OCI-LY7 (cell line): ENCODE measurements around the gene IRF7. TPM values are rescaled to one million over a fixed set of nuclear protein-coding genes. Genes with fewer than 3 reads are reported as not detected.

ENCODE experiments used
- BruUV-seq: library from RNA; stranded (reverse); fragments of 400-500 nt; replicated peaks from 2 replicates; lab custom pipeline; 2021; lab: Mats Ljungman, UMichigan
- CTCF ChIA-PET: fragments of 300-600 bp; sonication (Branson Sonifier 250); formaldehyde crosslinking; loops from one replicate; lab custom pipeline; 2022; ENCODE audit warnings: antibody characterized with exemption; ENCODE audit not compliant: unreplicated experiment; lab: Charles Lee
- POLR2A ChIA-PET: fragments of 300-600 bp; sonication (Branson Sonifier 250); formaldehyde crosslinking; loops from one replicate; lab custom pipeline; 2022; ENCODE audit warnings: antibody characterized with exemption; lab: Charles Lee
- DNase-seq: peaks from one replicate; pipeline ENCODE4 v3.0.0-alpha.2; 2015; ENCODE audit warnings: low spot score
- H2AFZ ChIP-seq: fragments of 200-600 bp; sonication (generic), shearing (Covaris generic); 2 replicates; pipeline ENCODE4 v1.6.1; 2014; ENCODE audit warnings: mild to moderate bottlenecking, antibody characterized with exemption, low read length, moderate library complexity
- H3K27ac ChIP-seq: fragments of 200-600 bp; sonication (generic); 2 replicates; pipeline ENCODE4 v1.5.1; 2014; ENCODE audit warnings: mixed run types, low read depth, mild to moderate bottlenecking, moderate library complexity, low read length, inconsistent platforms; ENCODE audit not compliant: poor library complexity, severe bottlenecking
- H3K36me3 ChIP-seq: fragments of 200-600 bp; sonication (generic); 2 replicates; pipeline ENCODE4 v1.6.1; 2014; ENCODE audit warnings: mild to moderate bottlenecking, antibody characterized with exemption, low read length, moderate library complexity, mixed read lengths; ENCODE audit not compliant: insufficient read depth
- H3K4me1 ChIP-seq: fragments of 200-600 bp; sonication (generic); 2 replicates; pipeline ENCODE4 v1.5.1; 2014; ENCODE audit warnings: mild to moderate bottlenecking, low read length; ENCODE audit not compliant: insufficient read depth, poor library complexity, severe bottlenecking
- H3K4me2 ChIP-seq: fragments of 200-600 bp; sonication (generic); 2 replicates; pipeline ENCODE4 v1.6.1; 2014; ENCODE audit warnings: mild to moderate bottlenecking, low read length
- H3K4me3 ChIP-seq: fragments of 200-600 bp; sonication (generic); 2 replicates; pipeline ENCODE4 v1.5.1; 2014; ENCODE audit warnings: mild to moderate bottlenecking, low read depth, low read length; ENCODE audit not compliant: poor library complexity, severe bottlenecking
- H3K79me2 ChIP-seq: fragments of 200-600 bp; sonication (generic); 2 replicates; pipeline ENCODE4 v1.6.1; 2016; ENCODE audit warnings: low read depth, mild to moderate bottlenecking, low read length, moderate library complexity, mixed read lengths; ENCODE audit not compliant: insufficient read depth
- H3K9me2 ChIP-seq: fragments of 200-600 bp; sonication (generic); 2 replicates; pipeline ENCODE4 v1.6.1; 2016; ENCODE audit warnings: mild to moderate bottlenecking, low read length, mixed read lengths; ENCODE audit not compliant: insufficient read depth
- H3K9me3 ChIP-seq: fragments of 200-600 bp; sonication (generic); 2 replicates; pipeline ENCODE4 v1.6.1; 2014; ENCODE audit warnings: mild to moderate bottlenecking, mixed run types, low read length, mixed read lengths
- H4K20me1 ChIP-seq: fragments of 200-600 bp; sonication (generic); 2 replicates; pipeline ENCODE4 v1.6.1; 2014; ENCODE audit warnings: mild to moderate bottlenecking, antibody characterized with exemption, low read length, moderate library complexity, mixed read lengths; ENCODE audit not compliant: insufficient read depth
- EZH2phosphoT487 ChIP-seq: fragments of 200-600 bp; sonication (generic); IDR thresholded peaks from 2 replicates; pipeline ENCODE4 v1.6.1; 2018; ENCODE audit warnings: low read depth, borderline replicate concordance, mild to moderate bottlenecking, mixed run types, antibody characterized with exemption, low read length, moderate library complexity, mixed read lengths
- intact Hi-C: fragments of 100-400 bp; cut with micrococcal nuclease; formaldehyde crosslinking; loops from one replicate; pipeline ENCODE4 v1.10.0; 2022; ENCODE audit not compliant: unreplicated experiment
- total RNA-seq, 2 experiments: library from RNA; depleted of rRNA in 1 of 2; stranded (reverse); fragments of >200 nt in 1 of 2; shearing (Covaris generic) in 1 of 2; gene quantifications; 2 replicates each; pipeline ENCODE4 v1.2.3, GENCODE V29; 2014 to 2022
- TF ChIP-seq, protein P1 (sequence below): fragments of 200-600 bp; sonication (generic); conservative IDR thresholded peaks from 2 replicates; pipeline ENCODE4 v1.5.1; 2014; ENCODE audit warnings: mild to moderate bottlenecking, antibody characterized with exemption, low read length, moderate library complexity, mixed read lengths

IRF7 gene
- total RNA-seq, 2 experiments from 2014 or later, result 15.8 to 18.7 TPM

DNA sequence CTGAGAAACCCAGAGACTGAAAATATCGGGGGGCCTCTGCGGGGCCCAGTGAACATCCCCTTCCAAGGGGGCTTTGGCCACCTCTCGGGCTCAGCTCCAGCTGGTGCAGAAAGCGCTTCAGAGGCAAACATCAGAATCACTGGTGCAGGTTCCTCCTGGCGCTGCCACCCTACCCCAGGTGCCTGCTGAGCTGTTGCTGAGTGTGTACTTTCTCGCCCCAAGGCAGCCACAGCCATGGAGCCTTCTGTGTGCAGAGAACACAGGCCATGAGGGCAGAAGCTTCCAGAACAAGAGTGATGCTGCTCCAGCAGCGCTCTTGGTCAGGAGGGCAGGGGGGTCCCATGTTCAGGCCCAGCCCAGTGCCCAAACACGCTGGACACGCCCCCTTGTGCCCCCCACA, 27.6 kb upstream of the IRF7 start:
- no peak for DNase-seq
- Histone ChIP-seq H3K36me3 (peaks cover 44% of the 10 kb centered on the region; the same call in 1 of the 2 replicates), H3K4me1 (peaks cover 9% of the 10 kb centered on the region), H3K4me2 (no peak overlapping the region), H3K9me3 (no peaks in the 10 kb centered on the region), H2AFZ (no peak overlapping the region), H3K9me2 (no peaks in the 10 kb centered on the region), H3K4me3 (no peak overlapping the region), H4K20me1 (no peaks in the 10 kb centered on the region), H3K79me2 (no peaks in the 10 kb centered on the region), H3K27ac (no peak overlapping the region)
- no peak for TF ChIP-seq EZH2phosphoT487
- TF ChIP-seq, protein P1, sequence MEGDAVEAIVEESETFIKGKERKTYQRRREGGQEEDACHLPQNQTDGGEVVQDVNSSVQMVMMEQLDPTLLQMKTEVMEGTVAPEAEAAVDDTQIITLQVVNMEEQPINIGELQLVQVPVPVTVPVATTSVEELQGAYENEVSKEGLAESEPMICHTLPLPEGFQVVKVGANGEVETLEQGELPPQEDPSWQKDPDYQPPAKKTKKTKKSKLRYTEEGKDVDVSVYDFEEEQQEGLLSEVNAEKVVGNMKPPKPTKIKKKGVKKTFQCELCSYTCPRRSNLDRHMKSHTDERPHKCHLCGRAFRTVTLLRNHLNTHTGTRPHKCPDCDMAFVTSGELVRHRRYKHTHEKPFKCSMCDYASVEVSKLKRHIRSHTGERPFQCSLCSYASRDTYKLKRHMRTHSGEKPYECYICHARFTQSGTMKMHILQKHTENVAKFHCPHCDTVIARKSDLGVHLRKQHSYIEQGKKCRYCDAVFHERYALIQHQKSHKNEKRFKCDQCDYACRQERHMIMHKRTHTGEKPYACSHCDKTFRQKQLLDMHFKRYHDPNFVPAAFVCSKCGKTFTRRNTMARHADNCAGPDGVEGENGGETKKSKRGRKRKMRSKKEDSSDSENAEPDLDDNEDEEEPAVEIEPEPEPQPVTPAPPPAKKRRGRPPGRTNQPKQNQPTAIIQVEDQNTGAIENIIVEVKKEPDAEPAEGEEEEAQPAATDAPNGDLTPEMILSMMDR, result no peak
- CTCF ChIA-PET, result no interaction called here
- POLR2A ChIA-PET, result no interaction called here
- BruUV-seq, result no TSS peak
- intact Hi-C loops, result no loop called here

DNA sequence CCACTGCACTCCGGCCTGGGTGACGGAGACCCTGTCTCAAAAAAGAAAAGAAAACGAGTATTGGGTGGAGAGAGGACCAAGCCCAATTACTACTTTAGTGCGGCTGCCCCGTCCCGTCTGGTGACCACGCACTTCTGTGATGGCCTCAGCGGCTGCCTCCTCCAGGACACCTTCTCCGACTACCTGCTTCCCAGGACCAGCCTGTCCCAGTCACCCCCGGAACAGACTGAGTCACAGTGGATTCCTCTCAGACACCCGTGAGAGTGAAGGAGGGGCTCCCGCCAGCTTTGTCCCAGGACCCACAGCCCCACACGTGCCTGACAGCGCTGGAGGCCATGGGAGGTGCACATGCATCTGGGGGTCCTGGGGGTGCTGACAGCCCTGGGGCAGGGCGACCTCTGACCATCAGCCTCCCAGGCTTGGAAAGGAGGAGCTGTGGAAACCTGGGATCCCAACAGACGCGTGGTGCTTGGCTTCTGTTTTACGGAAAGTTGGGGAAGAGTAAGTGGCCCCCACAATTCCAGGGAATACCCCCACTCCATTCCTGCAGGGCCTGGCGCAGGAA, 26.1 kb upstream of the IRF7 start:
- H3K27ac ChIP-seq, result no peak overlapping the region
- no peaks in the 10 kb centered on the region for H3K9me3 ChIP-seq
- no peak for DNase-seq
- H3K4me2 ChIP-seq, result no peak overlapping the region
- H3K4me3 ChIP-seq, result no peak overlapping the region
- CTCF ChIA-PET, result no interaction called here
- TF ChIP-seq EZH2phosphoT487, result no peak
- TF ChIP-seq, protein P1, result no peak
- no peaks in the 10 kb centered on the region for H4K20me1 ChIP-seq
- POLR2A ChIA-PET, result interaction anchor here (0.5 kb wide), 1 partner anchor 140 kb away, joined by 3 read pairs; no protein-coding TSS in a partner anchor
- intact Hi-C loops, result no loop called here
- H2AFZ ChIP-seq, result no peak overlapping the region
- no peaks in the 10 kb centered on the region for H3K9me2 ChIP-seq
- peaks cover 42% of the 10 kb centered on the region; the same call in 1 of the 2 replicates for H3K36me3 ChIP-seq
- no TSS peak for BruUV-seq
- peaks cover 9% of the 10 kb centered on the region for H3K4me1 ChIP-seq
- no peaks in the 10 kb centered on the region for H3K79me2 ChIP-seq

DNA sequence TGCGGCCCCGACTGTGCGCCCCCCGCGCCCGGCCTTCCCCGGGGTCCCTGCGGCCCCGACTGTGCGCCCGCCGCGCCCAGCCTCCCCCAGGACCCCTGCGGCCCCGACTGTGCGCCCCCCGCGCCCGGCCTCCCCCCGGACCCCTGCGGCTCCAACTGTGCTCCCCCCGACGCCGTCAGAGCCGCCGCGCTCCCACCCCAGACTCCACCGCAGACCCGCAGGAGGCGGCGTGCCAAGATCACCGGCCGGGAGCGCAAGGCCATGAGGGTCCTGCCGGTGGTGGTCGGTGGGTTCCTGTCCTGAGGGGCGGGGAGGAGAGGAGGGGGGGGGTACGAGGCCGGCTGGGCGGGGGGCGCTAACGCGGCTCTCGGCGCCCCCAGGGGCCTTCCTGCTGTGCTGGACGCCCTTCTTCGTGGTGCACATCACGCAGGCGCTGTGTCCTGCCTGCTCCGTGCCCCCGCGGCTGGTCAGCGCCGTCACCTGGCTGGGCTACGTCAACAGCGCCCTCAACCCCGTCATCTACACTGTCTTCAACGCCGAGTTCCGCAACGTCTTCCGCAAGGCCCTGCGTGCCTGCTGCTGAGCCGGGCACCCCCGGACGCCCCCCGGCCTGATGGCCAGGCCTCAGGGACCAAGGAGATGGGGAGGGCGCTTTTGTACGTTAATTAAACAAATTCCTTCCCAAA, 24.4 kb upstream of the IRF7 start:
- Histone ChIP-seq H2AFZ (no peak overlapping the region), H4K20me1 (no peaks in the 10 kb centered on the region), H3K9me3 (no peaks in the 10 kb centered on the region), H3K79me2 (no peaks in the 10 kb centered on the region), H3K4me1 (peaks cover 9% of the 10 kb centered on the region), H3K4me2 (no peak overlapping the region), H3K27ac (no peak overlapping the region), H3K9me2 (no peaks in the 10 kb centered on the region), H3K4me3 (no peak overlapping the region), H3K36me3 (peaks cover 27% of the 10 kb centered on the region; the same call in 1 of the 2 replicates)
- ChIA-PET POLR2A (no interaction called here), CTCF (no interaction called here)
- intact Hi-C loops, result no loop called here
- BruUV-seq, result no TSS peak
- TF ChIP-seq EZH2phosphoT487, result no peak
- TF ChIP-seq, protein P1, result no peak
- no peak for DNase-seq
